K562 (cell line): ENCODE results near the gene WAS. TPM values are rescaled to one million over a fixed set of nuclear protein-coding genes. Genes with fewer than 3 reads are reported as not detected.

ENCODE experiments used
- AFF4 ChIP-seq: sonication (generic); formaldehyde crosslinking; IDR thresholded peaks from 2 replicates; pipeline ENCODE4 v1.8.0; 2023; ENCODE audit warnings: mild to moderate bottlenecking, missing genetic modification reagents
- CREB3L1 ChIP-seq: fragments of 450-650 bp; IDR thresholded peaks from 2 replicates; pipeline ENCODE4 v1.6.1; 2014; ENCODE audit warnings: low read depth, mild to moderate bottlenecking, moderate library complexity, borderline replicate concordance
- DPF2 ChIP-seq: fragments of 450-650 bp; IDR thresholded peaks from 2 replicates; pipeline ENCODE4 v1.6.1; 2016
- GTF3C2 ChIP-seq: IDR thresholded peaks from 3 replicates; pipeline ENCODE4 v1.6.1; 2011; ENCODE audit warnings: borderline replicate concordance, mild to moderate bottlenecking, moderate library complexity; ENCODE audit not compliant: insufficient read length; ENCODE audit errors: extremely low read depth
- HMGN3 ChIP-seq: IDR thresholded peaks from 2 replicates; pipeline ENCODE4 v1.6.1; 2011; ENCODE audit warnings: borderline replicate concordance, low read depth, mild to moderate bottlenecking, mixed read lengths, low read length; ENCODE audit not compliant: insufficient read length; ENCODE audit errors: extremely low read depth
- KAT7 ChIP-seq: sonication (generic); formaldehyde crosslinking; IDR thresholded peaks from 2 replicates; pipeline ENCODE4 v1.8.0; 2022; ENCODE audit warnings: missing genetic modification reagents, mild to moderate bottlenecking, borderline replicate concordance
- MTF1 ChIP-seq: fragments of 250-450 bp; sonication (Bioruptor Pico); IDR thresholded peaks from 2 replicates; pipeline ENCODE4 v1.9.0; 2021; ENCODE audit warnings: moderate library complexity, mild to moderate bottlenecking, inconsistent platforms, borderline replicate concordance
- NR4A1 ChIP-seq, 2 experiments: fragments of 250-450 bp in 1 of 2; fragments of 450-650 bp in 1 of 2; sonication (Bioruptor Pico) in 1 of 2; IDR thresholded peaks; 2 replicates each; pipeline versions ENCODE4 v1.4.0 to v1.6.1; 2016 to 2020; ENCODE audit warnings: mild to moderate bottlenecking in 2 of 2, missing compliant biosample characterization in 1 of 2, missing genetic modification characterization in 1 of 2, moderate library complexity in 1 of 2
- RFX7 ChIP-seq: fragments of 250-450 bp; sonication (Bioruptor Pico); IDR thresholded peaks from 2 replicates; pipeline ENCODE4 v1.5.1; 2021; ENCODE audit warnings: mild to moderate bottlenecking
- TBL1XR1 ChIP-seq, 2 experiments: IDR thresholded peaks; 2 replicates each; pipeline ENCODE4 v1.6.1; 2012; ENCODE audit warnings: improper control_type of control experiment in 2 of 2, low read length in 2 of 2, mild to moderate bottlenecking in 1 of 2
- TCF15 ChIP-seq: fragments of 250-450 bp; sonication (Bioruptor Pico); IDR thresholded peaks from 2 replicates; pipeline ENCODE4 v1.8.0; 2022; ENCODE audit warnings: moderate library complexity, mild to moderate bottlenecking, inconsistent platforms
- XRCC4 ChIP-seq: IDR thresholded peaks from one replicate; pipeline ENCODE4 v1.6.1; 2011; ENCODE audit not compliant: insufficient read depth, insufficient read length; ENCODE audit errors: extremely low read depth
- ZNF143 ChIP-seq: sonication (generic); formaldehyde crosslinking; IDR thresholded peaks from 2 replicates; pipeline ENCODE4 v1.9.0; 2022; ENCODE audit warnings: mild to moderate bottlenecking, missing genetic modification reagents
- ZNF277 ChIP-seq: fragments of 250-450 bp; sonication (Bioruptor Pico); IDR thresholded peaks from 2 replicates; pipeline ENCODE4 v1.8.0; 2022; ENCODE audit warnings: inconsistent platforms, mild to moderate bottlenecking, moderate library complexity, borderline replicate concordance
- ZNF707 ChIP-seq: fragments of 250-450 bp; sonication (Bioruptor Pico); conservative IDR thresholded peaks from 2 replicates; pipeline ENCODE4 v1.8.0; 2022; ENCODE audit warnings: inconsistent platforms, mild to moderate bottlenecking, moderate library complexity
- polyA plus RNA-seq, 8 experiments: library from polyadenylated mRNA; depleted of rRNA in 4 of 8; stranded (reverse) in 5 of 8; unstranded in 3 of 8; fragments of >200 nt; fragmentation: Nextera tagmentation in 2 of 8; fragmentation: Illumina TruSeq in 1 of 8; extraction: Ambion mirVana in 2 of 8; extraction: Trizol in 1 of 8; gene quantifications; 2 replicates each; pipeline versions ENCODE4 v1.2.1 to v1.2.3, GENCODE V29; 2011 to 2014; ENCODE audit warnings: inconsistent platforms in 1 of 8, missing spikeins in 1 of 8
- total RNA-seq, 7 experiments: library from RNA; depleted of rRNA in 6 of 7; stranded (reverse); fragments of >200 nt in 6 of 7; fragmentation: Illumina TruSeq in 2 of 7; extraction: Trizol in 2 of 7; gene quantifications; 2 replicates each; pipeline versions ENCODE4 v1.2.1 to v1.2.3, GENCODE V29; 2011 to 2021; ENCODE audit warnings: low replicate concordance in 1 of 7

WAS gene
- total and polyA plus RNA-seq, 9 of the 15 experiments (the other 6 are each of a cell fraction or from before 2014, with no cell fraction given): 0.11 to 16.1 (median 3.8) TPM

GRCh38 chrX:48696301-48696908 lies 12.8 kb downstream of the WAS start, which contains the start of gene SUV39H1 (continued):
- peak; percentile 75 for TF ChIP-seq DPF2
- TF ChIP-seq NR4A1 (CRISPR knock-in tag; IDR thresholded peaks at IDR 0.05): no peak
- no peak for TF ChIP-seq NR4A1 (tag; IDR thresholded peaks at IDR 0.05)
- no peak for TF ChIP-seq ZNF277 (CRISPR knock-in tag)
- TF ChIP-seq TCF15 (CRISPR knock-in tag): no peak
- no peak for TF ChIP-seq GTF3C2
- TF ChIP-seq CREB3L1: peak; percentile 50; the same call in 1 of the 2 replicates
- peak; percentile 87 for TF ChIP-seq HMGN3
- peak in 1 of 2 experiments; percentile 70; a peak in 1 of 4 replicates for TF ChIP-seq TBL1XR1 (IDR thresholded peaks at IDR 0.05; ENCODE audit: low read length in 2 of 2)
- TF ChIP-seq ZNF707 (CRISPR knock-in tag): no peak
- no peak for TF ChIP-seq MTF1 (CRISPR knock-in tag)
- TF ChIP-seq RFX7 (CRISPR knock-in tag): no peak
- no peak for TF ChIP-seq XRCC4
- no peak for TF ChIP-seq KAT7
- no peak for TF ChIP-seq AFF4
- peak; percentile 71 for TF ChIP-seq ZNF143
